ENCODE measurements around the gene AOX1.

Gene AOX1

DNA sequence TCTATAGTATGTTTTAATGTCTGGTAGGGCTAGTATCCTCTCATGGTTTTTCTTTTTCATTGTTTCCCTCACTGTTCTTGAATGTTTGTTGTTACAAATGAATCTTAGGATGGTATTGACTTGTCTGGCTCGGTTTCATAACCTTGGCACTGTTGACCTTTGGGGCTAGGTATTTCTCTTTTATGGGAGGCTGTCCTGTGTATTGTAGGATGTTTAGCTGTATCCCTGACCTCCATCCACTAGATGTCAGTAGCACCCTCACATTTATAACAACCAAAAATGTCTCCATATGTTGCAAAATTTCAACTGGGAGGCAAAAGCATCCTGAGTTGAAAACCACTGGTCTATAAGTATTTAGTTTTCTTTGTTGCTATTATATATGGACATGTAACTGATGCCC, 7.0 kb upstream of the AOX1 start:
- no peak for DNase-seq (ENCODE audit: low read depth)
- no peak overlapping the region for H3K4me3 ChIP-seq (ENCODE audit: control insufficient read depth, low read depth, low read length)
- TF ChIP-seq, protein P1, sequence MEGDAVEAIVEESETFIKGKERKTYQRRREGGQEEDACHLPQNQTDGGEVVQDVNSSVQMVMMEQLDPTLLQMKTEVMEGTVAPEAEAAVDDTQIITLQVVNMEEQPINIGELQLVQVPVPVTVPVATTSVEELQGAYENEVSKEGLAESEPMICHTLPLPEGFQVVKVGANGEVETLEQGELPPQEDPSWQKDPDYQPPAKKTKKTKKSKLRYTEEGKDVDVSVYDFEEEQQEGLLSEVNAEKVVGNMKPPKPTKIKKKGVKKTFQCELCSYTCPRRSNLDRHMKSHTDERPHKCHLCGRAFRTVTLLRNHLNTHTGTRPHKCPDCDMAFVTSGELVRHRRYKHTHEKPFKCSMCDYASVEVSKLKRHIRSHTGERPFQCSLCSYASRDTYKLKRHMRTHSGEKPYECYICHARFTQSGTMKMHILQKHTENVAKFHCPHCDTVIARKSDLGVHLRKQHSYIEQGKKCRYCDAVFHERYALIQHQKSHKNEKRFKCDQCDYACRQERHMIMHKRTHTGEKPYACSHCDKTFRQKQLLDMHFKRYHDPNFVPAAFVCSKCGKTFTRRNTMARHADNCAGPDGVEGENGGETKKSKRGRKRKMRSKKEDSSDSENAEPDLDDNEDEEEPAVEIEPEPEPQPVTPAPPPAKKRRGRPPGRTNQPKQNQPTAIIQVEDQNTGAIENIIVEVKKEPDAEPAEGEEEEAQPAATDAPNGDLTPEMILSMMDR (IDR thresholded peaks at IDR 0.05; ENCODE audit: control insufficient read depth, insufficient read depth, low read depth, low read length, missing control alignments), result peak; percentile 43

DNA sequence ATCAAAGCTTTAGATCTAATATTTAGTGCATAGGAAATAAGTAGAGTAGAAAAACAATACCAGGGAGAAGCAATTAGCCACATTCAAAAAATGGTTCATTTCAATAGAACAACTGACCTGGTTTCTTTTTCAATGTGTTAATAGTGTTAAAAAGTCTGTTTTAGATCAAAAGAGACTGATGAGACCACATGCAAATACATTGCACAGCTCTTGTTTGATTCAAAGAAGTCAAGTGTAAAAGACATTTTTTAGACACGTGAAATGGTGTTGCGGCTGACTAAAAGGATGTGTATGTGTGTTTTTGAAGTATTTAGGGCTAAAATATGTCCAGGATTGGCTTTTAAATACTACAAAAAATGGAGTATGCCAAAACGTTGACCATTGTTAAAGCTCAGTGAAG, 1.2 kb upstream of the AOX1 start:
- no peak for DNase-seq (ENCODE audit: low read depth)
- no peak overlapping the region for H3K4me3 ChIP-seq (ENCODE audit: control insufficient read depth, low read depth, low read length)
- TF ChIP-seq, protein P1 (IDR thresholded peaks at IDR 0.05; ENCODE audit: control insufficient read depth, insufficient read depth, low read depth, low read length, missing control alignments), result no peak

DNA sequence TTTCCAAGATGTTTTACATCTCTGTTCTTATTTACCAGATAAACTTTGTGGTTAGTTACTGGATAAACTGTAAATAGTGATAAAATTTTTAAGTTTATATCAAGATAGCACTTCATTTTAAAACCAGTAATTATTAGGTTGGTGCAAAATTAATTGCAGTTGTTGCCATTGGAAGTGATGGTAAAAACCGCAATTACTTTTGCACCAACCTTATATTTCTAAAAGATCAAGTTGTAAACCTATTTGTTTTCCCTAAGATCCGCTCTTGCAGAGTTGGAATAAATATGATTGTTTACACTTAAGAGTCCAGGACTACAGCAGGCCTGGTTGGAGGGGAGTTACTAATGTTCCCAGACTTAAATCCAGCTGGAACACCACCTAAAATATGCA, 479 bp upstream of the AOX1 start:
- no peak for DNase-seq (ENCODE audit: low read depth)
- TF ChIP-seq, protein P1 (IDR thresholded peaks at IDR 0.05; ENCODE audit: control insufficient read depth, insufficient read depth, low read depth, low read length, missing control alignments), result no peak
- H3K4me3 ChIP-seq (ENCODE audit: control insufficient read depth, low read depth, low read length), result peak overlapping the region; percentile 72

DNA sequence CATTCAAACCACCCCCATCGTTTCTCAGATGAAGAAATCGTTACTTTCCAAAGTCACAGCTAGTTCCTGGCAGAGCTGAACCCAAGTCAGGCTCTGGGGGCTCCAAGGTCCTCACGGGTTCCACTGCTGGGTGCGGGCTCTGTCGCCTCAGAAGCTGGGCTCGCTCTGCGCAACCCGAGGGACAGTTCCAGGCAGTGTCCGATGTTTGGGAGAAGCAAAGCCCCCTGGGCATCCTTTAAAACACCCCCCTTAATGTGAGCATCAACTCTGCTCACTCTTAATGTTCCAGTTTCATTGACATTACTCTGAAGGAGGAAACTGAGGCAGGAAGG, 796 bp downstream of the AOX1 start:
- H3K4me3 ChIP-seq (ENCODE audit: control insufficient read depth, low read depth, low read length), result peak overlapping the region; percentile 72
- TF ChIP-seq, protein P1 (IDR thresholded peaks at IDR 0.05; ENCODE audit: control insufficient read depth, insufficient read depth, low read depth, low read length, missing control alignments), result no peak

DNA sequence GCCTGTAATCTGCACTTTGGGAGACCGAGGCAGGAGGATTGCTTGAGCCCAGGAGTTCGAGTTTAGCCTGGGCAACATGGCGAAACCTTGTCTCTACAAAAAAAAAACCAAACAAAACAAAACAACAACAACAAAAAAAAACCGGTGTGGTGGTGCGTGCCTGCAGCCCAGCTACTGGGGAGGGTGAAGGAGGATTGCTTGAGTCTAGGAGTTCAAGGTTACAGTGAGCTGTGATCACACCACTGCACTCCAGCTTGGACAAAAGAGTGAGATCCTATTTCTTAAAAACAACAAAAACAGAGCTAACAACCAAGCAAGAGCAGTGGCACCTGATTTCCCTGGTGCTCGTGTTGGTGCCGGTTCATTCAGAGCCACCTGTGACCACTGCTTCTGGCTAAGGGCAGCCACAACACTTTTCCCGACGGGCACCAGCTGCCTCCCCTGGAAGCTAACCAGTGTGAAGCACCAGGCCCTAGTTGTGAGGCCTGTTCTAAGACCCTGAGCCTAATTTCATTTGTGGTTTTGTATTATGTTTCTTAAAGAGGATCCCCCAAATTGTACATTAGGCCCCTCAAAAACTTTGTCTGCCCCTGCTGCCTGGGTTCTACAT, 1.3 kb downstream of the AOX1 start:
- TF ChIP-seq, protein P1 (IDR thresholded peaks at IDR 0.05; ENCODE audit: control insufficient read depth, insufficient read depth, low read depth, low read length, missing control alignments), result no peak
- no peak overlapping the region for H3K4me3 ChIP-seq (ENCODE audit: control insufficient read depth, low read depth, low read length)
- DNase-seq (ENCODE audit: low read depth), result no peak

More for the DNA sequence above, 796 bp downstream of the AOX1 start:
- no peak for DNase-seq (ENCODE audit: low read depth)

DNA sequence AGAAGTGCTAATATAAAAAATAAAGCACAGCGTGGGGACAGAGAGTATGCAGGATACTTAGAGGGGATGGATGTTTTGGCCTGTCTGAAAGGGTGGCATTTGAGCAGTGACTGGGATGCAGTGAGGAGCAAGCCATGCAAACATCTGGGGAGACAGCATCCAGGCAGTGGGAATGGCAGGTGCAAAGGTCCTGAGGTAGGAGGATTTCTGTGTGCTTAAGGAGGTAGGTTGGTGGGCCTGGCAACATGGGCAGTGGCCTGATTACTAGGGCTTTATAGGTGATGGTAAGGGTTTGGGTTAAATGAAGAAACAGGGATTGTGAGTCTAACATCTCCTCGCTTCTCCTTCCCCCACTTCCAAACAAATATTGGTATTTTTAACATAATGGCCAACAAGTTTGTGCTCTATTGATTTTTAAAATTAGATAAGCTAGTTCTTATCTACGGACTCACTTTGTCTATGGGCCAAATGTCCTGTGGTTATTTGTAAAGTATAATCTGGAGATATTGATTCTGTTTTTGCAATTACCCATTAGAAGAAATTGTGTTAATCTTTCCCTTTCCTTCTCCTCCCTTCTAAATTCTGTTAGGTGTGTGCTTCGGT, 2.4 kb downstream of the AOX1 start:
- no peak overlapping the region for H3K4me3 ChIP-seq (ENCODE audit: control insufficient read depth, low read depth, low read length)
- TF ChIP-seq, protein P1 (IDR thresholded peaks at IDR 0.05; ENCODE audit: control insufficient read depth, insufficient read depth, low read depth, low read length, missing control alignments), result no peak
- DNase-seq (ENCODE audit: low read depth), result no peak

Data from AG09309 (cell line).